HG02798 (cell line): Measurements from ENCODE around the gene ARMC7.
A peak's percentile ranks its signal among the peaks of the same experiment; 100 is the strongest.

ENCODE experiments used
- ATAC-seq: cut with Tn5 transposase; IDR thresholded peaks from one replicate; pipeline ENCODE4 v1.9.1; 2021; ENCODE audit warnings: mild to moderate bottlenecking; ENCODE audit not compliant: unreplicated experiment, poor library complexity

ARMC7 gene

GRCh38 chr17:75077496-75078283 lies 32.1 kb upstream of the ARMC7 start:
- peak; percentile 48 for ATAC-seq

- peak; percentile 32 for ATAC-seq
Observed at GRCh38 chr17:75078284-75079022, 31.3 kb upstream of the ARMC7 start.

DNA sequence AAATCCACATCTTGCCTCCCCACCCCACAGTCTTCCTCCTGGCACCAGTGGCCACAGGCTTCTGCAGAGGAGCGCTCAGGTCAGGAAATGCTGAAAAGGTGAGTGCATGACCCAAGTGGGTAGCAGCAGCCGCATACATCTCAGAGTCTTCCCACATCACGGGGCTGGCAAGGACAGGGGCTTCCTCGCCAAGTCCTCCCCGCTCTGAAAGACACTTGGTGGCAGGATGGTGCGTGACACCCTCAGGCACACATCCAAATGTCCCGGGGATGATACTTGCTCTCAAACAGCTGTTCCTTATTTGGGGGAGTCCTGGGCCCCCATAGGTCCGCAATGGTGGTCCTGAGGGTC lies 30.8 kb upstream of the ARMC7 start:
- no peak for ATAC-seq

DNA sequence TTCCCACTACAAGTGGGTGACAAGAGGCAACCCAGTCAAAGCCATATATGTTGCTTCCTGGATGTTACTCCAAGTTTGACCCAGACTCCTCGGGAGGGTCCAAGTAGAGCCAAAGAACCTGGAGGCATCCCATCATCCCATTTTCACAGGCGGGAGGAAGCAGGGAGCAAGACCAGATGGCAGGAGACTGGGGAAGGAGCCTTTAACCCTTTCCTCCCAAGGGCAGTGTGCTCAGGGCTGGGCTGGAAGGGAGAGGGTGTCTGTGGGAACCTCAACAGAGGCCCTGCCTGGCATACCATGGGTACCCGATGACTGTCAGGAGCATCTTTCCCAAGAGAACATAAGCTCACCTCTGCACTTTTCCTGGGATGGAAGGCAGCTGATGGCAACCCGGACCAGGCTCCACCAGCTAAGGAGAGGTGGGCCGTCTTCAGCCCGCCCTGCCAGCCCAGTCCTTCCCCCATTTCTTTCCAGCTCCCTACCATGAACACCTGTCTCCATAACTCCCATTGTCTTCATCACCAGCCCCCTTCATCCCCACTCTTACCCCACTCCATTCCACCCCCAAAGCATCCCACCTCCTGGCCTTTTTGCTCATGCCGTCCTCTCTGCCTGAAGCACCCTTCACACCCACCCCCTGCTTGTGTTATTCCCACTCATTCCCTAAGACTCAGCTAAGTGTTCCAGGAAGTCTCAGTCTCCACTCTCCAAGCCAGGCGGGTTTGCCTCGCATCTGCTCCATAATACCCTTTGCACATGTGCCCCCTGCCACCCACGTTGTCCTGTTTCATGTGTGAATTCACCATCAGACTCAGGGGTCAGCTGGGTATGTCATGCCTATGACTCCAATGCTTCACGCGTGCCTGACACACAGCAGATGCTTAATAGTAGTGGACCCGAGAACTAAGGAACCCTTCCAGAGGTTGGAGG lies 27.9 kb upstream of the ARMC7 start:
- no peak for ATAC-seq

- ATAC-seq = no peak
Observed at GRCh38 chr17:75082683-75083082, 27.1 kb upstream of the ARMC7 start.

GRCh38 chr17:75084039-75084660 lies 25.6 kb upstream of the ARMC7 start:
- no peak for ATAC-seq

DNA sequence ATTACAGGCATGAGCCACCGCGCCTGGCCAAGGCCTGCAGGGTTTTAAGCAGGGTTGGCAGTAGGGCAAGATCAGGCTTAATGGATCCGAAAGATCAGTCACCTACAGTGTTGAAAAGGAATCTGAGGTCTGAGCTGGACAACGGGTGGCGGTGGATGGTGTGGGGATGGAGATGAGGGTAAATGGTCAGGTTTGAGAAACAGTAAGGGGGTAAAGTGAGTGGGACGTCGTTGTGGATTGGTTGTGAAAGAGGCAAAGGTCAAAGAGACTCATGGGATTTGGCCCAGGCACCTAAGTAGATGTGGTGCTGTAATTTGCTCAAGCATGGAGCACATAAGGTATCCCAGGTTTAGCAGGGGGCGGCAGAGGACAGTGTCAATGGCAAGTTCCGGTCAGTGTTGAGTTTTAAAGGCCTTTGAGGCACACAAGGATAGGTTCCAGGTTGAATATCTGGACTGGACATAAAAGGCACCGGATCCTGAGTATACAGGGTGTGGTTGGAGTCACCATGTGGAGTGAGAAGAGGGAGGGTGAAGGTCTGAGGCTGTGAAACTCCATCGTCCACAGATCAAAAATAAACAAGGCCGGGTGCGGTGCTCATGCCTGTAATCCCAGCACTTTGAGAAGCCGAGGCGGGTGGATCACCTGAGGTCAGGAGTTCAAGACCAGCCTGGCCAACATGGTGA lies 23.1 kb upstream of the ARMC7 start:
- ATAC-seq = no peak

GRCh38 chr17:75087182-75087557 lies 22.6 kb upstream of the ARMC7 start:
- ATAC-seq = no peak

DNA sequence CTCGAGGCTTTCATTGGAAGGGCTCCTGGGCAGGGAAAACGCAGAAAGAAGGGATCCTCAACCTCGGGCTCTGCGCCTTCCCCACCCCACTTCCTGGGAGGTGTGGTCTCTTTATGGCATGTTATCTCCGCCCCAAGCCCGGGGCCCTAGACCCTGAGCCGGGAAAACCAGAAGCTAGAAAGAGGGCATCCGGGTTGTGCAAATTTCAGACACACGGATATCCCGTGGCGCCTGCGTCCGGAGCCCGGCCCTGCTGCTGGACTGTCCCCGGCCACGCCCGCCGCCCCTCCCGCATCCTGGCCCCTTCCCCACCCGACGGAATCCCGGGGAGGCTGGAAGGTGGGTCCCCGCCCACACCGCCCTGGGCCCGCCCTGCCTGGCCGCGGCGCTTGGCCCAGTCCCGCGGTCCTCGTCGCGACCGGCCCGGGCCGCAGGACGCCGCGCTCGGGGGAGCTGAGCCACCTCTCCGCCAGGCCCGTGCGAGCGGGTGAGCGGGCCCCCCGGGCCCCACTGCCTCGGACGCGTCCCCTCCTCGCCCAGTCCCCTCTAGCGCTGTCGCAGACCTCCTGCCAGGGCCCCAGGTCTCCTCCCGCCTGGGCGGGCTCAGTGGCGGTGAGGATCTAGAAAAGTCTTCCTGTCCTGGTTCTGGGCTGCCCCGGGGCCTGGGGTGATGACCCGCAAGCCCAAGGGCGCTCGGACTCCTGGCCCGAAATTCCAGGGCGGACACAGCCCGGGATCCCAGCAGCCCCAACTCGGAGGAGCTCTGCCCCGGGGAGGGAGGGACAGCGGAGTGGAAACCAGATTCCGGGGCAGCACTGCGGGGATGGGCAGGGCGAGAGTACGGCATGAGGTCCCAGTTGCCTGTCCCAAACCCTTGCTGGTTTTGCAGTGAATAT lies 22.0 kb upstream of the ARMC7 start, which contains the start of gene SLC16A5:
Gene SLC16A5, plus strand, starts transcription at position 397 of the 896 bp plus-strand sequence. CDS start 5,683 bp downstream, outside the sequence.
- peak; percentile 56 for ATAC-seq

DNA sequence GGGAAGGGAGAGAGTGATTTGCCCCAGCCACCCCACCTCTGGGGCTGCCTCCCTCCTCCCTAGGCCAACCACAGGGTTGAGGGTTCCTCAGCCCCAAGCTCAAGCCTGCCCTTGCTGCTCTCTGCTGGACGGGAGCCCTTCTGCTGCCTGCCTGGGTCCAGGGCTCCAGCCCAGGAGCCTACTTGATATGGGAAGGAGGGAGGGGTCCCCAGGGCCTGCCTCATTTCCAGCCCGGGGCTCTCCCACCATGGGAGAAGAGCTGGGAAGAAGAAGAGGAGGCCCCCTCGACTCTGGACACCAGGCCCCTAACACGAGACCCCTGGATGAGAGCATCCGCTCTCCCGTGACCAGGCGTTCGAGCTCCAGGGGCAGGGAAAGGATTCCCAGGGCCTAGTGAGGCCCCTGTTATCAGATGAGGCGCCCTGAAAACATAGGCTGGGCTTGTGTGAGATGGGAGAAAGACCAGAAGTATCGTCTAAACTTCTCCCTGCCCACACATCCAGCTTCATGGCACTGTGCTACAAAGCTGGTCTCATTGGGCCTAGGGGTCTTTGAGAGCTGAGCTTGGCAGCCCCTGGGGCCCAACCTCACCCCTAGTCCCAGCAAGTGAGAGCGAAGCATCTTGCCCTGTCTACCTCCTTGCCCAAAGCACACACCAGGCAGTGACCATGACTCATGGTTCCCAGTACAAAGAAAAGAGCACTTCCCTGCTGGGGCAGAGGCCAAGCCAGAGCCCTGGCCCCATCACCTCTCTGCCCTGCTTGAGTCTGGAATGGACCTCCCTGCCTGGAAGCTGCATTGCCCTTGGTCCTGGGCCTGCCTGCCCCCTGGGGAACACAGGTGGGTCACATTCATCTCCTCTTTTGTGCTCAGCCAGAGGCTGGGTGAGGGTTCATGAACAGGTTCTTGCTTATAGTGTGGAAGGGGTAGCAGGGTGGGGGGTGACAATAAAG lies 21.0 kb upstream of the ARMC7 start:
- ATAC-seq = no peak

DNA sequence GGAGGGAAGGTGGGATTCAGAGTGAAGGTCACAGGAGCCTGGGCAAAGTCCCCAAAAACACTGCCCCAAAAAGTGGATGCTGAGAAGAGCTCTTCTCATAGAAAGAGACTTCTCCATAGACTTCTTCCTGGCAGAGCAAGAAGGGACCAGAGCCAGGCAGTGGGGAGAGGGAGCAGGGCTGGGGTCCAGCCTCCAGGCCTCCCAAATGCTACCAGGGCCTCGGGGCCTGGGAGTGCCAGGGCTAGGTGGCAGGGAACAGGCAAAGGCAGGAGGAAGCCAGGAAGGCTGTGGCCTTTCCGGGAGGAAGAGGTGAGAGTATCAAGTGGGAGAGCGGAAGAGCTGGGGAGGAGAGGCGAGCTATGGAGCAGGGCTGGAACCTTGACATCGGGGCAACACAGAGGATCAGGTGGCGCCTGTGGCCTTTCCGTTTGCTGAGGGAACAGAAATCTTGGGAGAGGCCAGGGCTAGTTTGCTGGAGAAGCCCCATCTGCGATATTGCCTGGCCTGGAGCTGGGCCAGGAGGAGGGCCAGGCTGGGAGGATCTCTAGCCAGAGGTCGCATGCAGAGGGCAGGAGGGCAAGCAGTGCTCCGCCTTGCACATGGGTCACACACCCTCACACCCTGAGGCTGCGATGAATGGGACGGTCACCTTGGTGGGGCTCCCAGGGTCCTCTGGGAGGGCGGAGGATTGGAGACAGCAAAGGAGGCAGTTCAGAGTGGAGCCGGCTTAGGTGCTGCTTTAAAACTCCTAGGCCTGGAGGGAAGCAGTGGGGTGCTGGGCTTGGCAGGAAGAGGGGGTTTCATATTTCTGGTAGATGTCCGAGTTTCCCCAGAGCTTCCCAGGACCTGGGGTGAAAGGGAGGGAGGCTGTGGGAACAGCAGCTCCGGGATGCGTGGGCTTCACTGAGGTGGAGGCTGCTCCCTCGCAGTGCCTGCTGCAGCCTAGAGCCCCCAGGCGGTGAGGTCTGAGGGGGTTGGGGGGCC lies 18.6 kb upstream of the ARMC7 start:
- no peak for ATAC-seq

DNA sequence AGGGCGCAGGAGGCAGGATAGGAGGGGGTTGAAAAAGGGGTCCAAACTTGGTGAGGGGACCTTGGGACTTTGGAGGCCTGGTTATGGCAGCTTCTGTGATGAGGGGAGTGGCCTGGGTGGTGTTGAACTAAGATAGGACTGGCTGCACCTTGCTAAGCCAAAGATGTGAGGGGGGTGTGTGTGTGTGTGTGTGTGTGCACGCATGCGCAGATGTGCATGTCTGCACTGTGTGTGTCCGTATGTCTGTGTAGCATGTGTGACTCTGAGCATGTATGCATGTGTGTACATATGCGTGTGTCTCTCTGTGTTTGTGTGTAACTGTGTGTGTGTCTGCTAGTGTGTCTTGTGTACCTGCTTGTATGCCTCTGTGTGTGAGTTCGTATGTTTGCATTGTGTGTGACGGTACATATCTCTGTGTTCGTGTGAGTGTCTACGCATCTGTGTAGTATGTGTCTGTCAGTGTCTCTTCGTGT lies 17.9 kb upstream of the ARMC7 start:
- no peak for ATAC-seq

GRCh38 chr17:75093548-75094158 lies 16.1 kb upstream of the ARMC7 start:
- no peak for ATAC-seq

- no peak for ATAC-seq
Observed at GRCh38 chr17:75094871-75095399, 14.8 kb upstream of the ARMC7 start.

GRCh38 chr17:75096082-75096625 lies 13.6 kb upstream of the ARMC7 start:
- ATAC-seq = no peak
